ENCODE data around the gene PIP5K1A.

The PIP5K1A gene

GRCh38 chr1:151254217-151255213 is 56.2 kb downstream of the PIP5K1A start, which contains the start of gene PSMD4:
Gene PSMD4, plus strand, starts transcription at chr1:151254734. Its CDS starts 49 bp downstream, at chr1:151254783.
- peak within 1 kb of the TSS; percentile 97 for H3K9ac ChIP-seq (ENCODE audit: low read length)
- peak within 1 kb of the TSS; percentile 88 to 96 for H3K4me3 ChIP-seq (ENCODE audit: insufficient read depth in 1 of 2, low read depth in 1 of 2, low read length in 2 of 2)
- H3K27ac ChIP-seq (ENCODE audit: low read length, poor library complexity, severe bottlenecking) = peak within 1 kb of the TSS; percentile 74
- H2AK5ac ChIP-seq (ENCODE audit: low read length, severe bottlenecking) = no peak within 1 kb of the TSS
- peak within 1 kb of the TSS; percentile 61 to 86 for H3K18ac ChIP-seq (ENCODE audit: low read depth in 1 of 2, low read length in 2 of 2)
- peaks cover 5% of the 10 kb centered on the region for H3K79me1 ChIP-seq (replicated peaks; ENCODE audit: low read length, poor library complexity, severe bottlenecking)
- peak within 1 kb of the TSS; percentile 66 for H2BK120ac ChIP-seq (ENCODE audit: low read depth, low read length)
- H2BK12ac ChIP-seq (ENCODE audit: low read length in 2 of 2) = no peak within 1 kb of the TSS
- WGBS = 34% methylated on average over 54 of the region's 56 CpGs
- H3K14ac ChIP-seq (ENCODE audit: low read length in 2 of 2) = no peak within 1 kb of the TSS
- H3K4me1 ChIP-seq (ENCODE audit: control insufficient read depth, insufficient read depth, low read depth, low read length) = peaks cover 3% of the 10 kb centered on the region
- peak within 1 kb of the TSS; percentile 49 for H2BK5ac ChIP-seq (ENCODE audit: low read depth, low read length, poor library complexity, severe bottlenecking)
- peak within 1 kb of the TSS; percentile 49 for H2BK15ac ChIP-seq (ENCODE audit: low read depth, poor library complexity, severe bottlenecking)
- peak within 1 kb of the TSS; percentile 54 for H2AFZ ChIP-seq (ENCODE audit: low read depth, low read length)
- H3K9me3 ChIP-seq (ENCODE audit: control insufficient read depth, low read length) = no peaks in the 10 kb centered on the region
- H3K36me3 ChIP-seq (ENCODE audit: control insufficient read depth in 1 of 2, insufficient read depth in 2 of 2, low read depth in 1 of 2, low read length in 2 of 2) = peaks cover 11 to 19% of the 10 kb centered on the region in 2 experiments
- H4K91ac ChIP-seq (ENCODE audit: low read length) = peak within 1 kb of the TSS; percentile 75
- peak within 1 kb of the TSS; percentile 65 to 91 for H3K4ac ChIP-seq (ENCODE audit: low read depth in 1 of 2, low read length in 2 of 2)
- H3K4me2 ChIP-seq (ENCODE audit: low read length, poor library complexity, severe bottlenecking) = peak within 1 kb of the TSS; percentile 94
- no peaks in the 10 kb centered on the region for H3K27me3 ChIP-seq (ENCODE audit: control insufficient read depth in 1 of 2, insufficient read depth in 1 of 2, low read length in 2 of 2)
- H3K23ac ChIP-seq (ENCODE audit: low read length in 2 of 2) = no peak within 1 kb of the TSS
- DNase-seq = peak; percentile 95
- peak within 1 kb of the TSS; percentile 97 for H4K8ac ChIP-seq (ENCODE audit: low read length)

GRCh38 chr1:151255381-151255780 is 57.0 kb downstream of the PIP5K1A start:
- H2BK120ac ChIP-seq (ENCODE audit: low read depth, low read length) = no peak overlapping the region
- no peaks in the 10 kb centered on the region for H3K9me3 ChIP-seq (ENCODE audit: control insufficient read depth, low read length)
- peak overlapping the region; percentile 81 for H3K4me2 ChIP-seq (ENCODE audit: low read length, poor library complexity, severe bottlenecking)
- no peak overlapping the region for H3K23ac ChIP-seq (ENCODE audit: low read length in 2 of 2)
- H3K14ac ChIP-seq (ENCODE audit: low read length in 2 of 2) = no peak overlapping the region
- peaks cover 6 to 14% of the 10 kb centered on the region in 2 experiments for H3K36me3 ChIP-seq (ENCODE audit: control insufficient read depth in 1 of 2, insufficient read depth in 2 of 2, low read depth in 1 of 2, low read length in 2 of 2)
- no peak overlapping the region for H2BK12ac ChIP-seq (ENCODE audit: low read length in 2 of 2)
- H2BK15ac ChIP-seq (ENCODE audit: low read depth, poor library complexity, severe bottlenecking) = no peak overlapping the region
- H3K9ac ChIP-seq (ENCODE audit: low read length) = peak overlapping the region; percentile 97
- no peak overlapping the region for H3K4ac ChIP-seq (ENCODE audit: low read depth in 1 of 2, low read length in 2 of 2)
- DNase-seq = peak; percentile 37
- no peak overlapping the region for H4K8ac ChIP-seq (ENCODE audit: low read length)
- H2AK5ac ChIP-seq (ENCODE audit: low read length, severe bottlenecking) = no peak overlapping the region
- H3K79me1 ChIP-seq (replicated peaks; ENCODE audit: low read length, poor library complexity, severe bottlenecking) = peaks cover 5% of the 10 kb centered on the region
- no peak overlapping the region for H3K27ac ChIP-seq (ENCODE audit: low read length, poor library complexity, severe bottlenecking)
- no peaks in the 10 kb centered on the region for H3K27me3 ChIP-seq (ENCODE audit: control insufficient read depth in 1 of 2, insufficient read depth in 1 of 2, low read length in 2 of 2)
- WGBS = 66% methylated on average over 10 of the region's 10 CpGs
- H3K4me3 ChIP-seq (ENCODE audit: insufficient read depth in 1 of 2, low read depth in 1 of 2, low read length in 2 of 2) = peak overlapping the region; percentile 41 to 96
- H4K91ac ChIP-seq (ENCODE audit: low read length) = no peak overlapping the region
- H2AFZ ChIP-seq (ENCODE audit: low read depth, low read length) = no peak overlapping the region
- H3K18ac ChIP-seq (ENCODE audit: low read depth in 1 of 2, low read length in 2 of 2) = no peak overlapping the region
- peaks cover 3% of the 10 kb centered on the region for H3K4me1 ChIP-seq (ENCODE audit: control insufficient read depth, insufficient read depth, low read depth, low read length)
- no peak overlapping the region for H2BK5ac ChIP-seq (ENCODE audit: low read depth, low read length, poor library complexity, severe bottlenecking)

- Histone ChIP-seq H3K9me3 (ENCODE audit: control insufficient read depth, low read length) (no peaks in the 10 kb centered on the region), H2BK12ac (ENCODE audit: low read length in 2 of 2) (no peak overlapping the region), H3K79me1 (replicated peaks; ENCODE audit: low read length, poor library complexity, severe bottlenecking) (peaks cover 17% of the 10 kb centered on the region), H3K4me3 (ENCODE audit: insufficient read depth in 1 of 2, low read depth in 1 of 2, low read length in 2 of 2) (no peak overlapping the region), H3K27ac (ENCODE audit: low read length, poor library complexity, severe bottlenecking) (no peak overlapping the region), H3K4me2 (ENCODE audit: low read length, poor library complexity, severe bottlenecking) (no peak overlapping the region), H3K4ac (ENCODE audit: low read depth in 1 of 2, low read length in 2 of 2) (no peak overlapping the region), H3K27me3 (ENCODE audit: control insufficient read depth in 1 of 2, insufficient read depth in 1 of 2, low read length in 2 of 2) (no peaks in the 10 kb centered on the region), H3K14ac (ENCODE audit: low read length in 2 of 2) (no peak overlapping the region), H3K4me1 (ENCODE audit: control insufficient read depth, insufficient read depth, low read depth, low read length) (peaks cover 3% of the 10 kb centered on the region), H4K91ac (ENCODE audit: low read length) (no peak overlapping the region), H3K36me3 (ENCODE audit: control insufficient read depth in 1 of 2, insufficient read depth in 2 of 2, low read depth in 1 of 2, low read length in 2 of 2) (peaks cover 16 to 28% of the 10 kb centered on the region in 2 experiments), H2BK5ac (ENCODE audit: low read depth, low read length, poor library complexity, severe bottlenecking) (no peak overlapping the region), H2AFZ (ENCODE audit: low read depth, low read length) (no peak overlapping the region), H2AK5ac (ENCODE audit: low read length, severe bottlenecking) (no peak overlapping the region), H3K9ac (ENCODE audit: low read length) (no peak overlapping the region), H3K23ac (ENCODE audit: low read length in 2 of 2) (no peak overlapping the region), H2BK15ac (ENCODE audit: low read depth, poor library complexity, severe bottlenecking) (no peak overlapping the region), H2BK120ac (ENCODE audit: low read depth, low read length) (no peak overlapping the region), H4K8ac (ENCODE audit: low read length) (no peak overlapping the region), H3K18ac (ENCODE audit: low read depth in 1 of 2, low read length in 2 of 2) (no peak overlapping the region)
- DNase-seq = no peak
- 96% methylated on average over 2 of the region's 2 CpGs for WGBS
Observed at GRCh38 chr1:151259351-151259750, 61.0 kb downstream of the PIP5K1A start.
